ENCODE results near the gene ARAP2. TPM values are rescaled to one million over a fixed set of nuclear protein-coding genes. Genes with fewer than 3 reads are reported as not detected.
A peak's percentile ranks its signal among the peaks of the same experiment; 100 is the strongest.

ARAP2 gene
- polyA plus RNA-seq, 4 donors = 5.1 to 8.0 (median 6.6) TPM

DNA sequence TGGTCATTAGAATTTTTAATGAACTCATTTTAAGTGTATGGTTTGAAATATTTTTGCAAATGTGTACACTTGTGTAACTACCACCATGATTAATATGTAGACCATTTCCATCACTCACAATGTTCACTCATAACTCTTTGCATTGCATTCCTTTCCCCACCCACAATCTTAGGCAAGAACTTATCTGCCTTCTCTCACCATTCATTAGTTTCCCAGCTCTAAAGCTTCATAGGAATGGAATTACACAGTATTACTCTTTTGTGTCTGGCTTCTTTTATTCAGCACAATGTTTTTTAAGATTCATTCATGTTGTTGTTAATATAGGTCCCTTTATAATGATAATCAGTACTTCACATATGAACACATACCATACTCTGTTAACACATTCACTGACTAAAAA lies 106.1 kb downstream of the ARAP2 start:
- DNase-seq (ENCODE audit: low read depth in 4 of 4, low spot score in 3 of 4) = no peak

DNA sequence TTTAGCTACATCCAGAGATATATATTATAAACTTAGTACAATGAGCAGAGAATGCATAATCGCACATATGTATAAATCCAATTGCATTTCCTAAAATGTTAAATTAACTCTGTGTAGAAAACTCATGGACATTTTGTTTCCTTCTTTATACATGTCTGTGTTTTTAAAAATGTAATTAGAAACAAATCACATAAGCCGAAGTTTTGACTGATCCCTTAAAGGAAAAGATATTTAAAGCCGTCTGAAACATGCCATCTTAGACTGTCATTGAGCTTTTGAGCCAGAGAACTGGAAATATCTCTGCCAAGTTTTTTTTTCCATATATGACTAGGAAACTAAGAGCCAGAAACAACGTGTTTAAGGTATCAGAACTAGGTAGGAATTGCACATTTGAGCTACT lies 107.0 kb downstream of the ARAP2 start:
- no peak for DNase-seq (ENCODE audit: low read depth in 4 of 4, low spot score in 3 of 4)

DNA sequence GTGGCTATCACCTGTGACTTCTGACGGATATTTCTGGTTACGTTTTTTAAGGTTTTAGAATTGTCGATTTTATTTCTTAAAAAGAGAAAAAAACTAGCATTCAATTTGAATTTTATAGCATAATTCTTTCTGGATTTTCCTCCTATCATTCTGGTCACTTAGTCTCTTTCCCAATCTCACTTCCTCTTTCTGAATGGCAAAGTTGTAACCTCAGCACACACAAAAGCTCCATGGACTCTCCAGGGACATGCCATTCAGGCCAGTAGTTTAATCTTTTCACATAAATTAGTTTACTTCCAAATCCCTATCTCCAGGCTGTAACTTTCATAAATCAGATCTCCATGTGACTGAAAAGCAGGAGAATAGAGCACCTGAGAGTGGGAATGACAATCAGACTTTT lies 110.7 kb downstream of the ARAP2 start:
- no peak for DNase-seq (ENCODE audit: low read depth in 4 of 4, low spot score in 3 of 4)

DNA sequence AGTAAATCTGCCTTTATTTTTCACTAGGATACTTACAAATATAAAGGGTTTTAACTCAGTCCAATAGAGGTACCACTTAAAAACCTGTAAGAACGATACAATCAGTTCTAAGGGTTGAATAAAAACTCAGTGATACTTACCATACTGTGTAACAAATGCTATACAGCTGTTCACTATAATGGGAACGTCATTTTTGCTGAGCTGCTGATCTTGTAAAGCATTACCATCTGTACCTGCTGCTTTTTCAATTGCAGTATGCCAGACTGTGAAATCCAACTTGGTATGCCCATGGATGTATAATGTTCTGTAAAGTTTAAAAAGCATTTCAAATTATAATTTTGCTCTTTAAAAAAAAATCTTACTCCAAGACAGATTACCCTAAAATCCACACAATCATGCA lies 111.2 kb downstream of the ARAP2 start:
- DNase-seq (ENCODE audit: low read depth in 4 of 4, low spot score in 3 of 4) = no peak

DNA sequence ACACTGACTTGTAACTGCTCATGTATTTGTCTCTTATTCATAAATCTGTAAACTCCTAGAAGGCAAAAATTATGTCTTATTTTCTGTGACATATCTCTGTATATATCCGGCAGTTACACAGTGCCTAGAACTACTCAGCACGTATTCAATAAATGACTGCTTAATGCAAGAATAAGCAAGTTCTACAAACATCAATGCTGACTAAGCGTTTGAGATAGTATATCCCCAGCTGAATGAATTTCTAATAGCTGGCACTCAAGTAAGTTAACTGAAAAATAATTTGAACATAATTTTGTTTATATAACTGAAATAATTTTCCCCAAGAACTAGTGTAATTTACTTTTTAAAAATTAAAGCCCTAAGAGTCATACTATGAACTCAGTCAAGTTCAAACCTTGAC lies 113.7 kb downstream of the ARAP2 start:
- no peak for DNase-seq (ENCODE audit: low read depth in 4 of 4, low spot score in 3 of 4)

DNA sequence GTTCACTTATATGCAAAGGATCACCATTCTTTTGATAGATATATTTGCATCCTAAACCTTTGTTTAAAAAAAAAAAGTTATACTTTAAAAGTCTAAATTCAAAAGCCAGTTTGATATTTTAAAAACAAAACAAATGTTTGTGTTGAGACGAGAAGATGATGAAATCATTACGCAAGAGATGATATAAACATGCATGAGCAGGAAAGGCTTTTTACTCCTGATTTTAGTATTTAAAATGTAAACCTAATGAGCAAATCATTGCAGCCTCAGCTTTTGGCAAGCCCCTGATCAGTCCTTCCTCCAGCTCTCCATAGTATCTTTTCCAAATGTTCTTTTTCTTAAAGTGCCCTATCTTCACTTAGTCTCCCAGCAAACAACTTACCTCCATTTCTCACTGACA lies 115.6 kb downstream of the ARAP2 start:
- no peak for DNase-seq (ENCODE audit: low read depth in 4 of 4, low spot score in 3 of 4)

DNA sequence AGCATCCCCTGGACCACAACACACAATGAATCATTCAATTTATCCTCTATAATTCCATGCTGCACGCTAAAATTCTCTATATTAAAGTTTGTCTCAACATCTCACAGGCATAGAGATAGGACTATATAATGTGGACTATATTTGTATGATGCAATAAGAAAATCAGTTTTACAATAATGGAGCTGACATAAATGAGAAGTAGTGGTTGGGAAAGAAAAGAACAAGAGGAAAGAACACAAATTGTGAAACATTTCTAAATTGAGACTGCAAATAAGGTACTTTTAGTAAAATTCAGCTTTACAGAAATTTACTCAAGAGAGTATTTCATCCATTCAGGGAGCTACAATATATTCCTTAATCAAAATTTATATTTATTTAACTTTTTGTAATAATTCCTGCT lies 120.4 kb downstream of the ARAP2 start:
- no peak for DNase-seq (ENCODE audit: low read depth in 4 of 4, low spot score in 3 of 4)

DNA sequence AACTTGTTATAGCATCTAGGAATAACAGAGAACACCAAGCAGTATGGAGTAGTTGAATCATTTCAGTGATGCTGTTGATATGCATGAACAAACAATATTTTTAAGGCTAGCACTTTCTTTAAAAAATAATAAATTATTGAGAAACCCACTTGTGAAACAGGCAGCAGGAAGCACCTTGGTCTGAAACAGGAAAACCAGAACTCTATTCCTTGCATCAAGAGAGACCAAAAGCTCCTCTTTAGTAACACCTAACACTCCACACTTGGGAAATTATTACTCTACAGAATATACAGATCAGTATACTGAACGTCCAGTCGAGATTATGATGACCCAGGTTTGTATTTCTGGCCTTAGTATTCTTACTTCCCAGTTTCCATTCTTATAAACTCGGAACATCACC lies 129.0 kb downstream of the ARAP2 start:
- DNase-seq (ENCODE audit: low read depth in 4 of 4, low spot score in 3 of 4) = no peak

DNA sequence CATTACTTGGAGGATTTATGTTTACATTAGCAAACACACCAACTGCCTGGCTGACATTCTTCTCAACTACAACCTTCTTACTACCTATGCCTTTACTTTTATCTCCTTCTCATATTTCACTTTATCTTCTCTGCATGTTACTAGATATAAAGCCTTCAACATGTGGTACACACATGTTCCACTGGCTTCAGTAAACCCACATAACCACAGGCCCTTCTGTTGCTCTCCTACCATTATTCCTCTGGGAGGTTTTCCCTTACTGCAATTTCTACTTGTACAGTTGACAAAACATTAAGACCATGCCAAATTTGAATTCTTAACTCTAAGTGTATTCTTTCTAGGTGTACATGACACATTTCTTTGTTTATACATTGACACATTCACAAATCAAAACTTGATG lies 133.1 kb downstream of the ARAP2 start:
- no peak for DNase-seq (ENCODE audit: low read depth in 4 of 4, low spot score in 3 of 4)

DNA sequence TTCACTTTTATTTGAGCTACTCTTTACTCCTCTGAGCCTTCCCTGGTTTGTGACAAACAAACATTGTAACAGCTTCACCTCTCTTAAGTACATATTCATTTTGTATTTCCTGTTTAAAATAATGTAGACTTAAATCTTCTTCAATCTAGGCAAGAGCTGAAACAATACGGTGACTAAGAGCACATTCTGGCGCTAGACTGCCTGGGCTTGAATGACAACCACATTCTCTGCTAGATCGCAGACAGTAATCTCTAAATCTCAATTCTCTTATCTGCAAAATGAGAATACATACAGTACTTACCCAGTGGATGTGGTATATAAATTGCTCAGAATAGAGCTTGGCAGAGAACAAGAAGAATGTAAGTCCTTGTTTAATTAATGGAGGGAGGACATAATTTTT lies 144.8 kb downstream of the ARAP2 start:
- no peak for DNase-seq (ENCODE audit: low read depth in 4 of 4, low spot score in 3 of 4)

DNA sequence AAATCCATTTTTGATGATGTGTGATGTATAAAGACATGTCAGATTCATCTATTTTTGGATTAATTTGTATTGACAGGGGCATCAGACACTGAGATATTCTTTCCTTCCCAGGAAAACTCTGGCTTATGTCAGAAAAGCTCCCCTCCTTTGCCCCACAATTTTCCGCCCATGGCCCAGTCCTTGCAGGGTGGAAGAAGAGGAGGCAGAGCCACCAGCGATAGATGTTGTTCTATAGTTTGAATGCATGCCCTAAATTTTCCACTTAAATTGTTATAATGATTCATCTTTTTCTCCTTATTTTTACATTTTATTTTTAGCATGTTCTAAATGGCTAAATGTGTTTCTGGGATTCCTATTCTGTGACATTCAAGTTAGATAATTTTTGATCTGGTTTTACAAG lies 149.3 kb downstream of the ARAP2 start:
- DNase-seq (ENCODE audit: low read depth in 4 of 4, low spot score in 3 of 4) = no peak

DNA sequence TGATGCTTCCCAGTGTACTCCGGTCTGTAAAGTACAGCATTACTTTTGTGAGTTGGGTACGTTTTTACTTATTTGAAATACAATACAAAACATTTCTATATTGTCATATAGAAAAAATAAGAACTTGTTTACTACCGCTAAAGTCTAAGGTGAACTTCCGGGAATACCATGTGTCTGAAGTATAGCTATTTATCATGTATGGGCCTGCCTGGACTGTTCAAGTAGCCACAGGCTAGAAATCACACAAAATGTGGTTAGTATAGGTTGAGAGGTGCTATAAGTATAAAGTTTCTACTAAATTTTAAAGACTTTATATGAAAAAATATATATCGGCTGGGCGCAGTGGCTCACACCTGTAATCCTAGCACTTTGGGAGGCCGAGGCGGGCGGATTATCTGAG lies 152.3 kb downstream of the ARAP2 start:
- DNase-seq (ENCODE audit: low read depth in 4 of 4, low spot score in 3 of 4) = no peak

DNA sequence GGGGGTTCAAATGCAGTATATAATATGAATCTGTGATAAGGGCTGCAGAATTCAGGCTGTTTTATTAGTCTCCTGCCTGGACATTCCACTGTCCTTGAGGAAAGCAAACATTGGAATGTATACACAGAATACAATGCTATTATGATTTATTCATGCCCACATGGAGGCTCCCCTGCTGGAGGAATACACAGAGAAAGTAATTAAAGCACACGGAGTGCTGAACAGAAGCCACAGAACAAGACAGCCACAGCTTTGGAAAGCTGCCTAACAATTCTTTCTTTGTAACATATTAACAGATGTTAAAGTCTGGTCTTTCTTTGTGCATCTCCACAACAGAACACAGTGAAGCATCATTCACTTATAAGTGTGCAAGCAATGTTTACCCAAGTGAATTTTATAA lies 155.8 kb downstream of the ARAP2 start:
- DNase-seq (ENCODE audit: low read depth in 4 of 4, low spot score in 3 of 4) = peak in 1 of 4 donors; percentile 2

DNA sequence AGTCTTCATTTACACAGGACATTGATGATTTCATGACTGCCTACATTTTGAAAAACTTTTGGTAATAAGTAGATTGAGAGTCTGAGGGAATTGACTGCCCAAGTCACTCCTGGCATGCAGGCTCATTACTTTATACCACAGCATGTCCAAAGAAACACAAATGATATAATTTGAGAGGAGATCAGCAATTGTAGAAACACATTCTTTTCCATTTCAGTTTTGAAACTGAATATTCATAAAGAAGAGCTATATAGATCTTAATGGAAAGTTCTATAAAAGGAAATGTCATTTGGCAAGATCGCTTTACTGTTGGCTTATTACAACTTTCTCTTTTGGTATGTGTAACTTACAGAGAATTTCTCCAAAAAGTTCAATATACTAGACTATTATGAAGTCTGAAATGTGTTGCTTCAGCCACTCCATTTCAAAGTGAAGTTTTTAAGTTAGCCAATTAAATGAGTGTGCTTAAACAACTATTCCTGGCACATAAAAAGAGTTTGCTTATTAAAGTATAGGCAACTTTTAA lies 158.0 kb downstream of the ARAP2 start:
- DNase-seq (ENCODE audit: low read depth in 4 of 4, low spot score in 3 of 4) = no peak

DNA sequence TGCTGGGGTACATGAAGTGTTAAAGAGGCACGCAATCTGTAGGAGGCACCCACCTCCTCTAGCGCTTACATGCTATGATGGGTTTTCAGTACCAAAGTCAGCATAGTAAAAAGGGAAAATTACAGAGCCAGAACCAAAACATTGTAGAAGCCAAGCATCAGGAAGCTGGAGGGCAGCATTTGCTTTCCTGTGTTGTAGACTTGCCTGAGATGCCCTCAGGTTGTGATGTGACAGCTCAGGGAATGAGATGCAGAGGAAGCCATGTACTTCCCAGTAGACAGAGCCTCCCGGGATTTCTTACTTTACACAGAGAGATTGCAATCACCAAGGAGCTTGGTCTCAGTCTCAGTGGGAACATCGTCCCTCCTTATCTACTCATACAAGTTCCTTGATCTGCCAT lies 161.5 kb downstream of the ARAP2 start:
- DNase-seq (ENCODE audit: low read depth in 4 of 4, low spot score in 3 of 4) = no peak

DNA sequence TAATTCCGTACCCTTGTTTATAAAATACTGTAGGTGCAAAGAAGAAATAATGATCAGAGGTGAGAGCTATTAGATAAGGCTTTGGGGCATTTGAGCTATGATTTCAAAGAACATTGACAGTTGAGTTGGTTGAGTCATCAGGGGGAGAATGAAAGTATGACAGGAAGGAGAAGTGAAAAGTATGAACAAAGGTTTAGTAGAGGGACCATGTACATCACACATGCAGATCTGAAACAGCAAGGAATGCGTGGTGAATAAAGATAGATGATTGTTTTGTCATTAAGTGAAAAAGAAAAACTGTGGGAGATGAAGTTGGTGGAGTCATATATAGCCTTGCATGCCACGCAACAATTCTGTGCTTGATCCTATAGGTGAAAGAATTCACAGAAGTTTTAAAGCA lies 163.1 kb downstream of the ARAP2 start:
- no peak for DNase-seq (ENCODE audit: low read depth in 4 of 4, low spot score in 3 of 4)

DNA sequence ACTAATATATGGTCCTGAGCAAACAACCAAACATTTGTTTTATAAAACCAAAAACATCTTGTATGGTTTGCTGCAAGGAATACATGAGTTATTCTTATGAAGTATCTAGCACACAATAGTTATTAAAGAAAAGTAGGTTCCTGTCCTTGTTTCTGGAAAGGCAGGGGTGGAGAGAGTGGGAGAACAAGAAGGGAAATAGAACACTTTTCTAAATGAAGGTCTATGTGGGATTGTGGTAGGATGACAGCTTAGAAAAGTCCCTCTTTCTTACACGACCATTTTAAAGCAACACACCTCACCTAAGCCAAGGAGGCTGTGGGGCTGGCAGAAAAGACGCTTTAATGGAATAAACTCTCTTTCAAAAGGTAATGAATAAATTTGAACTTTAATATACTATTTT lies 164.6 kb downstream of the ARAP2 start:
- no peak for DNase-seq (ENCODE audit: low read depth in 4 of 4, low spot score in 3 of 4)

DNA sequence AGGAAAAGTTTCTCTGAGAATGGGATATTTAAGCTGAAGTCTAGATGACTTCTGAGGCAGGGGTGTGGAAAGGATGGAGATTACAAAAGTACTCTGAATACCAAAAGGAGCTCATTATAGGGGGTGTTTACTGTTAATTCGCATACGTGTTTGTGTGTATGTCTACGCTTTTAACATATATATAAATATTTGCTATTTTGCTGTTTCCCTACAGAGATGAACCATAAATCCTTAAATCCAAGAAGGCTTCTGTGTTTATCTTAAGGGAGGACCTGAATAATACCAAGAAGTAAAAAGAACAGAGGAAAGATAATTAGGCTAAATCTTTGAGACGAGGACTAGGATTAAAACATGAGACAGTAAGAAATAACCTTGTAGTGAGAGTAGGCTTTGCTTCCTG lies 166.0 kb downstream of the ARAP2 start:
- DNase-seq (ENCODE audit: low read depth in 4 of 4, low spot score in 3 of 4) = no peak

DNA sequence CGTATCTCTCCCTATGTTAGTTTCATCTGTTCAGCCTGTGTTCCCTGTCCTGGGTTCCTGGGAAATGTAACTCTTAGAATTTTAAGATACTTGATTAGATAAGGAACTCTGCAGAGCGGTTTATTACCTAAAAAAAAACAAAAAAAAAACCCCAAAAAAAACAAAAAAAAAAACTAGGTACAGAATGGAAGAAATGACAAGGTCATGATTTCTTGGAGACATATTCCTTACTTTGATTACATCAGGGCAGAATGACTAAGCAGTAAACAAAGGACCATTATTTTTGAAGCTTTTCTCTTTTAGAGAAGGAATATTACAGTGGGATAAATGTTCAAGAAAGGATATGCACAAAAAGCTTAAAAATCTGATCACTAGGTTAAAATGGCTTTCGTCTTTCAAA lies 171.8 kb downstream of the ARAP2 start:
- DNase-seq (ENCODE audit: low read depth in 4 of 4, low spot score in 3 of 4) = no peak

DNA sequence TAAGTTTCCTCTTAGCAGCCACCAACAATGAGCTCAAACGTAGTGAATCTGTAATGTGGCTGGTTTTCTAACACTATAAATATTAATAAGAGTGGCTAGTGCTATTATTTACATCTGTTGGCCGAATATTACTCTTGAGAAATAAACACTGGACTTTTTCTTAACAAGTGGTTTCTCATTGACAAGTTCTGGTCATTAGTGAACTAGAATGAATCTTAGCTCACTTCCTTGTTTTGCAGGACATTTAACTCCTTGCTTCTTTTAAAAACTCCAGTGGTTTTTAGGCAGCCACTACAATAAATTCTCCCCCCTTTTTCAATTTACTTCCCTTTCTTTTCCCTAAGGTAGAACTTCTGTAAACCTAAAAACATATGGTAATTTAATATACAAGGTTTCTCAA lies 177.2 kb downstream of the ARAP2 start:
- no peak for DNase-seq (ENCODE audit: low read depth in 4 of 4, low spot score in 3 of 4)

DNA sequence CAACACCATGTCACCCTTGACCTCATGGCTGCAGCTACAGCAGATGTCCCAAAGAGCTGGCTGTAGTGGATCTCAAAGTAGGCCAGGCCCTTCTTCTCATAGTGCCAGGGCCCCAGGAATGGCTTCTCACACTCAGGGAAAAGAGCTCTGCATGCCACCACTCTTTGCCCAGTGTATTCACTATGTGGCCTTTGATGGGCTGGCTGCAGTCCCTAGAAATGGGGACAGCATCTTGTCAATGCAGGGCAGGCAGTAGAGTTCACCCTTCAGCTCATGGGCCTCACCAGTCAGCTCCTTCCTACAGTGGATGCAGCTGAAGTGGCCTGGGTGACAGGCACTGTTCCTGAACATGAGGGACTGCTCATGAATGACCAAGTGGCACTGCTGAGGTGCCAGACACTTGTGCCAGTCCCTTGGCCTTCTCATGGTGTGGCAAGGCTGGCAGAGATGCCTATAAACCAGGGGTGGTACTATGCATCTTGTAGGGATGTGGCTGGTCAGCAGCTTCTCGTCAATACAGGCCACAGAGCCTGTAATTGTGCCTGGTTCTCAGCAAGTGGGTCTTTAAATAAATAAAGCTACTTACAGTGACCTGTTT lies 178.9 kb downstream of the ARAP2 start:
- DNase-seq (ENCODE audit: low read depth in 4 of 4, low spot score in 3 of 4) = no peak

DNA sequence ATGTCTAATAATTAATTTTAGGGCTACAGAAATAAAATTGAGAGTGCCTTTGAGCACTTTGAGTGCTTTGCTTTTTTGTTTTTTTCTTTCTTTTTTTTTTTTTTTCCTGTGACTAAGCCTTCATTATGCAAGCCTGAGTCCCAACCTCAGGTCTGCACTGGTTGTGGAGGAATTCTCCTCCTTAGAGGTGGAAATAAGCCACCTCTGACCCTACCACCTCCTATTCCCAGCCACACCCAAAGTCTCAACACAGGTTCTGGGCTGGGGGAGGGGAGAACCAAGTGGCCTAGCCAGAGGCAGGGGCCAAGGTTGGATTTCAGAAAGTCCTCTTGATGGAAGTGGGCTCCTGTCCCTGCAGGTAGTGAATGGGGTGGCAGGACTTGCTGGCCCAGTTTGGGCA lies 180.2 kb downstream of the ARAP2 start:
- no peak for DNase-seq (ENCODE audit: low read depth in 4 of 4, low spot score in 3 of 4)

DNA sequence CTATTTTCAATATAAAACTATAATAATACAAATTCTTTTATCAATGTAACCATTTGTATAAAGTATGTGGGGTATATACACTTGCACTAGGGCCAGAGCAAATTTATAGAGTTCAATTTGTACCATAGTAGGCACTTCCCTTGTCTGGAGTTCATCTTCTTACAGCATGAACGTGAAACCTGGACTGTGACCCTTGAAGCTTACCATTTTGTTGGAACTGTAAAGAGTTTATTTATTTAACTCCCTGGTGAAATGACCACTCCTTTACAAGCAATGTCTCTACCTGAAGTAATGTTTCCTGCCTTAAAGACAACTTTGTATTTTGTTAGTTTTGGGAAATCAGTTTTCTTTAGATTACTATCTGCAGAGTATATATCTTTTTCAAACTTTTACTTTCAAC lies 188.2 kb downstream of the ARAP2 start:
- DNase-seq (ENCODE audit: low read depth in 4 of 4, low spot score in 3 of 4) = no peak
